ENCODE results near the gene OTUD7B.

Gene OTUD7B

GRCh38 chr1:149931212-149931790, 79.2 kb downstream of the OTUD7B start:
- no peak for TF ChIP-seq CTCF (IDR thresholded peaks at IDR 0.05; ENCODE audit: insufficient read depth, low read length, poor library complexity, severe bottlenecking)
- no peak overlapping the region for H3K4me3 ChIP-seq (replicated peaks; ENCODE audit: low read depth, low read length)
- no peak for DNase-seq (ENCODE audit: extremely low read depth, insufficient read length)
- no peaks in the 10 kb centered on the region for H3K27me3 ChIP-seq (replicated peaks; ENCODE audit: control insufficient read depth, insufficient read depth, low read length)
- peaks cover 2% of the 10 kb centered on the region; the same call in 1 of the 2 replicates for H3K36me3 ChIP-seq (ENCODE audit: control insufficient read depth, insufficient read depth, low read length)

- no peak overlapping the region for H3K4me3 ChIP-seq (replicated peaks; ENCODE audit: low read depth, low read length)
- peaks cover 9% of the 10 kb centered on the region for H3K36me3 ChIP-seq (ENCODE audit: control insufficient read depth, insufficient read depth, low read length)
- H3K27me3 ChIP-seq (replicated peaks; ENCODE audit: control insufficient read depth, insufficient read depth, low read length): no peaks in the 10 kb centered on the region
- DNase-seq (ENCODE audit: extremely low read depth, insufficient read length): no peak
- no peak for TF ChIP-seq CTCF (IDR thresholded peaks at IDR 0.05; ENCODE audit: insufficient read depth, low read length, poor library complexity, severe bottlenecking)
Observed at GRCh38 chr1:149929856-149930255, 80.7 kb downstream of the OTUD7B start.

GRCh38 chr1:149928401-149928724, 82.2 kb downstream of the OTUD7B start:
- TF ChIP-seq CTCF (IDR thresholded peaks at IDR 0.05; ENCODE audit: insufficient read depth, low read length, poor library complexity, severe bottlenecking): no peak
- H3K4me3 ChIP-seq (replicated peaks; ENCODE audit: low read depth, low read length): peak overlapping the region; percentile 95
- peaks cover 20% of the 10 kb centered on the region for H3K36me3 ChIP-seq (ENCODE audit: control insufficient read depth, insufficient read depth, low read length)
- DNase-seq (ENCODE audit: extremely low read depth, insufficient read length): no peak
- no peaks in the 10 kb centered on the region for H3K27me3 ChIP-seq (replicated peaks; ENCODE audit: control insufficient read depth, insufficient read depth, low read length)

GRCh38 chr1:149927563-149928400, 82.7 kb downstream of the OTUD7B start, which contains the start of gene SF3B4:
Gene SF3B4 (minus strand): TSS chr1:149927803. CDS start chr1:149927759, 44 bp downstream.
- Histone ChIP-seq H3K36me3 (ENCODE audit: control insufficient read depth, insufficient read depth, low read length) (peaks cover 21% of the 10 kb centered on the region), H3K4me3 (replicated peaks; ENCODE audit: low read depth, low read length) (peak within 1 kb of the TSS; percentile 95), H3K27me3 (replicated peaks; ENCODE audit: control insufficient read depth, insufficient read depth, low read length) (no peaks in the 10 kb centered on the region)
- no peak for TF ChIP-seq CTCF (IDR thresholded peaks at IDR 0.05; ENCODE audit: insufficient read depth, low read length, poor library complexity, severe bottlenecking)
- DNase-seq (ENCODE audit: extremely low read depth, insufficient read length): peak; percentile 95

GRCh38 chr1:149927056-149927562, 83.4 kb downstream of the OTUD7B start:
- Histone ChIP-seq H3K4me3 (replicated peaks; ENCODE audit: low read depth, low read length) (peak overlapping the region; percentile 95), H3K27me3 (replicated peaks; ENCODE audit: control insufficient read depth, insufficient read depth, low read length) (no peaks in the 10 kb centered on the region), H3K36me3 (ENCODE audit: control insufficient read depth, insufficient read depth, low read length) (peaks cover 21% of the 10 kb centered on the region)
- no peak for TF ChIP-seq CTCF (IDR thresholded peaks at IDR 0.05; ENCODE audit: insufficient read depth, low read length, poor library complexity, severe bottlenecking)
- no peak for DNase-seq (ENCODE audit: extremely low read depth, insufficient read length)

All from GM06990 (cell line).